ENCODE measurements around the gene CNOT4.

Gene CNOT4

DNA sequence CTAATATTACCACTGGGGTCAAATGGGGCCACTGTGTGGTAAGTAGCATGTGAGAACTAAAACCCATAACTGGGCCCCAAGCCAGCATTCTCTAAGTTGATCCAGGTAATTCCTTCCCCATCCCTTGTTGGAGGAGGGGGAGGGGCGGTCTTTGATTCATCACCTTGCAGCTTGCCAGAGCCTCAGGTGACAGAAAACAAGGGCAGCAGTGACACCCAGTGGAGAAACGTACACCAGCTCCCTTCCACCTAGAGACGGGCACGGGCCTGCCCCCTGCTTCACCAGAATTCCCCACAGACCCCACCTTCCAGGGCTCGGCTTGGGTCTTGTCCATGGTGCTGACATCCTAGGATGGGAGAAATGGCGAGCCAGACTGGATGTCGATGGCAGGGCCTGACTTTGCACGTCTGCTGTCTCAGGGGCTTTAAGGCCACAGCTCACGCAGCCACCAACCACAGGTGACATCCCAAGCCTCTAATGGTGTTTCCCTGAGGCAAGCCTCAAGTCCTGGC is 174.2 kb downstream of the CNOT4 start:
- Histone ChIP-seq H3K4me3 (ENCODE audit: low read depth in 1 of 2, low read length in 1 of 2) (no peak overlapping the region), H3K27ac (no peak overlapping the region), H3K36me3 (no peaks in the 10 kb centered on the region), H3K9me3 (no peaks in the 10 kb centered on the region), H3K27me3 (no peaks in the 10 kb centered on the region), H3K4me1 (ENCODE audit: control insufficient read depth in 1 of 2, insufficient read depth in 1 of 2, low read depth in 1 of 2, low read length in 1 of 2) (no peaks in the 10 kb centered on the region)
- TF ChIP-seq, protein P1, sequence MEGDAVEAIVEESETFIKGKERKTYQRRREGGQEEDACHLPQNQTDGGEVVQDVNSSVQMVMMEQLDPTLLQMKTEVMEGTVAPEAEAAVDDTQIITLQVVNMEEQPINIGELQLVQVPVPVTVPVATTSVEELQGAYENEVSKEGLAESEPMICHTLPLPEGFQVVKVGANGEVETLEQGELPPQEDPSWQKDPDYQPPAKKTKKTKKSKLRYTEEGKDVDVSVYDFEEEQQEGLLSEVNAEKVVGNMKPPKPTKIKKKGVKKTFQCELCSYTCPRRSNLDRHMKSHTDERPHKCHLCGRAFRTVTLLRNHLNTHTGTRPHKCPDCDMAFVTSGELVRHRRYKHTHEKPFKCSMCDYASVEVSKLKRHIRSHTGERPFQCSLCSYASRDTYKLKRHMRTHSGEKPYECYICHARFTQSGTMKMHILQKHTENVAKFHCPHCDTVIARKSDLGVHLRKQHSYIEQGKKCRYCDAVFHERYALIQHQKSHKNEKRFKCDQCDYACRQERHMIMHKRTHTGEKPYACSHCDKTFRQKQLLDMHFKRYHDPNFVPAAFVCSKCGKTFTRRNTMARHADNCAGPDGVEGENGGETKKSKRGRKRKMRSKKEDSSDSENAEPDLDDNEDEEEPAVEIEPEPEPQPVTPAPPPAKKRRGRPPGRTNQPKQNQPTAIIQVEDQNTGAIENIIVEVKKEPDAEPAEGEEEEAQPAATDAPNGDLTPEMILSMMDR (IDR thresholded peaks at IDR 0.05): no peak

DNA sequence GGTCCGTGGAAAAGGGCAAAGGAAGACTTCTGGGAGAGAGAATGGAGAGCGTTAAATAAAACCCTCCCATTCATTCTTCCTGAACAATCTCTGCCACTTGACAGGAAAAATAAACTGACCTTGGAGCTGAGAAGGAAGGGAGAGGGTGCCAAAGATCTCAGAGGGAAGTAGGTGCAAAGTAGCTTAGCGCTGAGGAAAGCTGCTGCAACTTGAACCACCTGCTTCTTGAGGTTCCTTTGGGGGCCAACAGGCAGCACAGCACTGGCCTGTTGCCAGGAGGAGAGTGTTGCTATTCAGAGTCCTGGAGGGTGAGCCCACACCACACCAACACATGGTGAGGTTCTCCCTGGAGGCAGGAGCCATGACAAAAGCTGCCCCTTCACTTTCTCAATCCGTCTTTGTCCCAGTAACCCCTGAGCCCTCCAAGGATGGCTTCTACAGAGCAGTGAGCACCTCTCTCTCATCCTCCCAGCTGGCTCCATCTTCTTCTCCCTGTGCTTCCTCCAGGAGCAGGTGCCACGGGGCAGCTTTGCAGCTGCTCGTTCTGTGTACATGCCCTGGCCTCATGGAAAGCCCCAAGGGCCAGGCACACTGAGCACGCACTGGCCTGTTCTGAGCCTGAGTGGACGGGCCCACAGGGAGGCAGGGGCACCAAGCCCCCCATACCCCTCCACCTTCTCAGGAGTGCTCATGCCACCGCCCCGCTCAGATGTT is 174.9 kb downstream of the CNOT4 start:
- TF ChIP-seq, protein P1 (IDR thresholded peaks at IDR 0.05): no peak
- no peaks in the 10 kb centered on the region for H3K36me3 ChIP-seq
- no peaks in the 10 kb centered on the region for H3K9me3 ChIP-seq
- H3K4me1 ChIP-seq (ENCODE audit: control insufficient read depth in 1 of 2, insufficient read depth in 1 of 2, low read depth in 1 of 2, low read length in 1 of 2): no peaks in the 10 kb centered on the region
- no peak overlapping the region for H3K4me3 ChIP-seq (ENCODE audit: low read depth in 1 of 2, low read length in 1 of 2)
- H3K27me3 ChIP-seq: no peaks in the 10 kb centered on the region
- H3K27ac ChIP-seq: no peak overlapping the region

DNA sequence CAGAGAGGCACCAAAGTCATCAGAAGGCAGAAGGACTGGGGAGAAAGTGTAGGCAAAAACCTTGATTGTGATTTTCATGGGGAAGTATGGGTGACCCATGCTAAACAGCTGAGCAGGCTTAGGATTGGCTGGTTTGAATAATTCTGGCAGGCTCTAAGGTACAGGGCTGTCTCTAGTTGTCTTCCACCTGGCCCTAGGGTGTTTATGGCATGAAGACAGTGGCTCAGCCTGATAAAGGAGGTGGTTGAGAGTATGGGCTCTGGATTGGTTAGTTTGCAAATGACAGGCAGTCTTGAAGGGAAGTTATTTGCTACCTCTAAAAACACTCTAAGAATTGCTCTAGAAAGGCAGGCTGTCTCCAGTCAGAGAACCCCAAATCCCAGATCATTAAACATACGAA is 176.0 kb downstream of the CNOT4 start:
- Histone ChIP-seq H3K36me3 (no peaks in the 10 kb centered on the region), H3K9me3 (no peaks in the 10 kb centered on the region), H3K27me3 (no peaks in the 10 kb centered on the region), H3K4me3 (ENCODE audit: low read depth in 1 of 2, low read length in 1 of 2) (no peak overlapping the region), H3K27ac (no peak overlapping the region), H3K4me1 (ENCODE audit: control insufficient read depth in 1 of 2, insufficient read depth in 1 of 2, low read depth in 1 of 2, low read length in 1 of 2) (no peaks in the 10 kb centered on the region)
- TF ChIP-seq, protein P1 (IDR thresholded peaks at IDR 0.05): no peak

DNA sequence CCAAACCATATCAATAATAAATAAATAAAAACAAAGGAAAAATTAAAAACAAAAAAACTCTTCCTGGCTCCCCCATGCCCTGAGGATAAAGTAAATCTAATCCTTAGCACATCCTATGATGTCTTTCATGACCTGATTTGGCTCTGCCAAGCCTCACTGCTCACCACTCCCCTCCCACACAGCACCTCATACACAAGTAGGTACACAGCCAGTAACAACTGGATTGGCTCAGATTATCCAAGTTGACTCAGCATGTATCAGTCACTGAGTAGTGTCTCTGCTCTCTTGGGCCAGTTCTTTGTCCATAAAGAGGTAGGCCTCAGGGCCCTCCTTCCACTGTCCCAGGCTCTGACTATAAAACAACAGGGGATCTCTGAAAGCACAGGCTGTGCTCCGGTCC is 176.7 kb downstream of the CNOT4 start:
- H3K4me1 ChIP-seq (ENCODE audit: control insufficient read depth in 1 of 2, insufficient read depth in 1 of 2, low read depth in 1 of 2, low read length in 1 of 2): no peaks in the 10 kb centered on the region
- H3K9me3 ChIP-seq: no peaks in the 10 kb centered on the region
- no peaks in the 10 kb centered on the region for H3K36me3 ChIP-seq
- no peaks in the 10 kb centered on the region for H3K27me3 ChIP-seq
- no peak overlapping the region for H3K4me3 ChIP-seq (ENCODE audit: low read depth in 1 of 2, low read length in 1 of 2)
- no peak overlapping the region for H3K27ac ChIP-seq
- TF ChIP-seq, protein P1 (IDR thresholded peaks at IDR 0.05): no peak

DNA sequence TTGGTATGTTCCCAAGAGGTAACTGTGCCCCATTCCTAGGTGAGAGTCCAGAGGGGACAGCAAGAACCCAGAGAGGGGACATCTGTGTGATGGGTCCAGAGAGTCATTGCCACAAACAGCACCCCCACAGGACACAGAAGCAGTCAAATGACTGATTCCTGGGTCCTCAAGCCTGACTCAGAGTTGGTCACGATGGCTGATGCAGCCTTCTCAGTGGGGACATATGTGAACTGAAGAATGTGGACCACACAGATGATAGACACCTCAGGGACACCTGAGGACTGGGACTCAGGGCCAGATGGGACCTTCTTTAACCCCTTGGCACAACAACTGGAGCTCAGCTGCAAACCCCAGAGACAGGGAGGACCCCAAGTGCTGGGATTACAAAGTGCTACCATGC is 179.8 kb downstream of the CNOT4 start:
- no peaks in the 10 kb centered on the region for H3K9me3 ChIP-seq
- no peak overlapping the region for H3K27ac ChIP-seq
- H3K36me3 ChIP-seq: no peaks in the 10 kb centered on the region
- H3K27me3 ChIP-seq: no peaks in the 10 kb centered on the region
- no peaks in the 10 kb centered on the region for H3K4me1 ChIP-seq (ENCODE audit: control insufficient read depth in 1 of 2, insufficient read depth in 1 of 2, low read depth in 1 of 2, low read length in 1 of 2)
- H3K4me3 ChIP-seq (ENCODE audit: low read depth in 1 of 2, low read length in 1 of 2): no peak overlapping the region
- TF ChIP-seq, protein P1 (IDR thresholded peaks at IDR 0.05): no peak
